Common myeloid progenitor, CD34-positive (primary cell): ENCODE results near the gene EXOC2.

Experiments used
- CTCF ChIA-PET: fragments of 350-600 bp; sonication (Branson Sonifier 250); formaldehyde crosslinking; loops from one replicate; lab custom pipeline; 2021; ENCODE audit warnings: antibody characterized with exemption; lab: Charles Lee
- POLR2A ChIA-PET: fragments of 350-600 bp; sonication (Branson Sonifier 250); formaldehyde crosslinking; loops from one replicate; lab custom pipeline; 2021; ENCODE audit warnings: antibody characterized with exemption; lab: Charles Lee
- DNase-seq, 3 donors: peaks; one replicate each; pipeline versions ENCODE4 v3.0.0 to v3.0.0-alpha.2; 2013
- H3K27ac ChIP-seq, 2 experiments: 1 replicate in 1 of 2; 2 replicates in 1 of 2; pipeline ENCODE4 v1.7.0; 2013; ENCODE audit warnings: inconsistent platforms in 2 of 2, low read length in 2 of 2, mild to moderate bottlenecking in 2 of 2, low read depth in 1 of 2, moderate library complexity in 1 of 2; ENCODE audit not compliant: severe bottlenecking in 2 of 2, insufficient read depth in 1 of 2, poor library complexity in 1 of 2
- H3K27me3 ChIP-seq, 5 experiments: replicated peaks in 2 of 5; 1 replicate in 3 of 5; 2 replicates in 2 of 5; pipeline versions ENCODE4 v1.6.1 to v1.7.0; 2013; ENCODE audit warnings: low read length in 4 of 5, mild to moderate bottlenecking in 2 of 5, moderate library complexity in 2 of 5, inconsistent platforms in 1 of 5; ENCODE audit not compliant: insufficient read depth in 5 of 5, control insufficient read depth in 4 of 5
- H3K36me3 ChIP-seq, 4 experiments: 1 replicate in 2 of 4; 2 replicates in 2 of 4; pipeline versions ENCODE4 v1.6.1 to v1.7.0; 2013; ENCODE audit warnings: low read length in 3 of 4, control low read depth in 1 of 4, mild to moderate bottlenecking in 1 of 4; ENCODE audit not compliant: control insufficient read depth in 4 of 4, insufficient read depth in 4 of 4
- H3K4me1 ChIP-seq, 4 experiments: 1 replicate in 3 of 4; 2 replicates in 1 of 4; pipeline versions ENCODE4 v1.6.1 to v1.7.1; 2013; ENCODE audit warnings: low read length in 3 of 4, mild to moderate bottlenecking in 3 of 4, control low read depth in 1 of 4, inconsistent platforms in 1 of 4, moderate library complexity in 1 of 4; ENCODE audit not compliant: control insufficient read depth in 4 of 4, insufficient read depth in 4 of 4; ENCODE audit errors: control extremely low read depth in 1 of 4
- H3K4me3 ChIP-seq, 7 experiments: 1 replicate in 4 of 7; 2 replicates in 3 of 7; pipeline versions ENCODE4 v1.5.1 to v1.7.0; 2013; ENCODE audit warnings: mild to moderate bottlenecking in 7 of 7, low read length in 6 of 7, moderate library complexity in 6 of 7, inconsistent platforms in 2 of 7, low read depth in 2 of 7, control low read depth in 1 of 7; ENCODE audit not compliant: insufficient read depth in 4 of 7, control insufficient read depth in 1 of 7; ENCODE audit errors: extremely low read depth in 1 of 7
- H3K9me3 ChIP-seq, 5 experiments: 1 replicate in 4 of 5; 2 replicates in 1 of 5; pipeline versions ENCODE4 v1.6.1 to v1.7.1; 2013; ENCODE audit warnings: low read length in 4 of 5, mild to moderate bottlenecking in 2 of 5, inconsistent platforms in 1 of 5, low read depth in 1 of 5, moderate library complexity in 1 of 5; ENCODE audit not compliant: control insufficient read depth in 4 of 5, insufficient read depth in 2 of 5; ENCODE audit errors: control extremely low read depth in 1 of 5
- WGBS: methylation state at CpG from one replicate; pipeline ENCODE4 v1.1.5; 2013; ENCODE audit not compliant: insufficient coverage; 5-methylcytosine and 5-hydroxymethylcytosine counted together

The EXOC2 gene

GRCh38 chr6:490251-491037 is 202.5 kb downstream of the EXOC2 start:
- Histone ChIP-seq H3K27ac (peak overlapping the region in 1 of 2 experiments; percentile 65), H3K4me3 (peak overlapping the region in 3 of 7 experiments; percentile 27 to 45 (median 37)), H3K36me3 (peaks cover under 1 to 33% (median 9%) of the 10 kb centered on the region in 4 experiments), H3K9me3 (peaks cover 0 to 6% (median 0%) of the 10 kb centered on the region in 5 experiments), H3K27me3 (no peaks in the 10 kb centered on the region), H3K4me1 (peaks cover 19 to 27% (median 21%) of the 10 kb centered on the region in 4 experiments)
- ChIA-PET POLR2A (no interaction called here), CTCF (interaction anchor here (1.0 kb wide), 1 partner anchor 304 kb away, joined by 3 read pairs; no protein-coding TSS in a partner anchor)
- peak in 2 of 3 donors; percentile 49 to 70 for DNase-seq
- 3% methylated on average over 5 of the region's 6 CpGs for WGBS

- Histone ChIP-seq H3K4me3 (peak overlapping the region in 1 of 7 experiments; percentile 45), H3K4me1 (peaks cover 19 to 27% (median 21%) of the 10 kb centered on the region in 4 experiments), H3K36me3 (peaks cover 0 to 35% (median 10%) of the 10 kb centered on the region in 4 experiments), H3K27me3 (no peaks in the 10 kb centered on the region), H3K27ac (peak overlapping the region in 1 of 2 experiments; percentile 65), H3K9me3 (peaks cover 0 to 6% (median 0%) of the 10 kb centered on the region in 5 experiments)
- POLR2A ChIA-PET = no interaction called here
- WGBS = 100% methylated on average over 2 of the region's 11 CpGs
- CTCF ChIA-PET = interaction anchor here (0.6 to 1.0 kb wide), 2 partner anchors 27 to 303 kb away, joined by 3 read pairs; no protein-coding TSS in a partner anchor
- DNase-seq = peak in 1 of 3 donors; percentile 11
Observed at GRCh38 chr6:489762-490161, 203.2 kb downstream of the EXOC2 start.

DNA sequence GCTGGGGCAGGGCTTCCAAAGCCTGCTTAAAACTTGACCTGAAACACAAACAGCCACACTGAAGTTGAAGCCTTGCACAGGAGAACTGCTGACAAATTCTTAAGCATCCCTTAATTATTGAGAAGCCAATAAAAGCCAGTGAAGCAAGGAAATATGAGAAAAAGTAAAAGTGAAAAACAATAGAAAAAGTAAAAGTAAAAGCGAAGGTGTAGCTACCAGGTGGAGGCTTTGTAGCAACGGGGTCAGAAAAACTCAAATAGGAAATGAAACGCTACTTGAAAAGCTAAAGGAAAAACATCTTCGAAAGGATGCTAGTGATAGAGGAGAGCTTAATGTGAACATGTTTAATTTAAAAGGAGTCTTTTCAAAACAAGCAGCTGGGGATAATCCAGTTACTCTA is 203.9 kb downstream of the EXOC2 start:
- no peak overlapping the region for H3K4me3 ChIP-seq
- POLR2A ChIA-PET = no interaction called here
- peaks cover 0 to 6% (median 0%) of the 10 kb centered on the region in 5 experiments for H3K9me3 ChIP-seq
- H3K36me3 ChIP-seq = peaks cover 0 to 39% (median 10%) of the 10 kb centered on the region in 4 experiments
- H3K27me3 ChIP-seq = no peaks in the 10 kb centered on the region
- H3K4me1 ChIP-seq = peaks cover 19 to 27% (median 21%) of the 10 kb centered on the region in 4 experiments
- H3K27ac ChIP-seq = no peak overlapping the region
- 95% methylated on average over 4 of the region's 4 CpGs for whole genome bisulfite sequencing
- CTCF ChIA-PET = no interaction called here
- no peak for DNase-seq

GRCh38 chr6:487956-488355 is 205.0 kb downstream of the EXOC2 start:
- no peak overlapping the region for H3K4me3 ChIP-seq
- CTCF ChIA-PET = no interaction called here
- WGBS = 94% methylated on average over 11 of the region's 13 CpGs
- DNase-seq = peak in 1 of 3 donors; percentile 18
- no peaks in the 10 kb centered on the region for H3K27me3 ChIP-seq
- POLR2A ChIA-PET = no interaction called here
- peaks cover 0 to 6% (median 0%) of the 10 kb centered on the region in 5 experiments for H3K9me3 ChIP-seq
- H3K27ac ChIP-seq = no peak overlapping the region
- H3K36me3 ChIP-seq = peaks cover 0 to 35% (median 10%) of the 10 kb centered on the region in 4 experiments
- peaks cover 19 to 27% (median 21%) of the 10 kb centered on the region in 4 experiments for H3K4me1 ChIP-seq

GRCh38 chr6:485655-486170 is 207.2 kb downstream of the EXOC2 start:
- Histone ChIP-seq H3K27ac (no peak overlapping the region), H3K9me3 (no peaks in the 10 kb centered on the region), H3K4me1 (peaks cover 12 to 15% (median 13%) of the 10 kb centered on the region in 4 experiments), H3K36me3 (peaks cover 0 to 33% (median 10%) of the 10 kb centered on the region in 4 experiments), H3K4me3 (no peak overlapping the region), H3K27me3 (no peaks in the 10 kb centered on the region)
- CTCF ChIA-PET = no interaction called here
- no peak for DNase-seq
- 100% methylated on average over 12 of the region's 15 CpGs for WGBS
- POLR2A ChIA-PET = no interaction called here

DNA sequence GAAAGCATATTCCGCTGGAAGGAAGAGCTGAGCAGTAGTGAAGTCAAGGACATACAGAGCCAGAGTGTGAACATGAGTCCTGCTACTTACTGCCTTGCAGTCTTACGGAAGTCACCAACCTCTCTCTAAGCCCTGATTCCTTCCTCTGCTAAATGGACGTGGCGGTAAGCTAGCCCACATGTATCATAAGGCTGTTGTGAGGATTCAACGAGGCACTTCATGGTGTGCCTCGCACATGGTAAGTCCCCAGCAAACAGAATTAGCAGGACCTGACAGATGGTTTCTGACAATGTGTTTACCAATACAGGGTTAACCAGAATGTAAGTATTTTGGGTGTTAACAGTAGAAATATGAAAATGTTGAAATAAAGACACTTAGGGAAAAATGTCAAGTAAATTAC is 208.2 kb downstream of the EXOC2 start:
- H3K36me3 ChIP-seq = peaks cover 0 to 33% (median 10%) of the 10 kb centered on the region in 4 experiments
- H3K27me3 ChIP-seq = no peaks in the 10 kb centered on the region
- ChIA-PET CTCF (no interaction called here), POLR2A (no interaction called here)
- no peak overlapping the region for H3K4me3 ChIP-seq
- DNase-seq = no peak
- H3K9me3 ChIP-seq = no peaks in the 10 kb centered on the region
- no peak overlapping the region for H3K27ac ChIP-seq
- 100% methylated on average over 4 of the region's 6 CpGs for WGBS
- H3K4me1 ChIP-seq = peaks cover 2 to 6% (median 4%) of the 10 kb centered on the region in 4 experiments
